T-helper 22 cell (primary cell): ENCODE results near the gene ITGB5.
"Not testable (repeated sequence)": the region's sequence is repeated elsewhere in the genome, so short reads cannot be mapped to it uniquely, and the experiment has no call there.

Experiments
- DNase-seq: peaks from one replicate; pipeline ENCODE4 v3.0.0-alpha.2; 2020; ENCODE audit warnings: low read depth

Gene ITGB5

DNA sequence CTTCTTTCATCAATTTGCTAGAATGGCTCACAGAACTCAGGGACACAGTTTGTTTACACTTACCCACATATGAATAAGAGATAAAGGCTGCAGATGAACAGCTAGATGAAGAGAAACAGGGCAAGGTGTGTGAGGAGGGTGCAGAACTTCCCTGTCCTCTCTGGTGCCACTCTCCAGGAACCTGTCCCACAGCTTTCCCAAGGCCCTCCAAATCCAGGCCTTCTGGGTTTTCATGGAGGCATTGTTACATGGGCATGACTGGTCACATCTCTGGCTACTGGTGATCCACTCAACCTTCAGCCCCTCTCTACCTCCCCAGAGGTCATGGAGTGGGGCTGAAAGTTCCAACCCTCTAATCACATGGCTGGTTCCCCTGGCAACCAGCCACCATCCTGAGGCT is 73.6 kb downstream of the ITGB5 start:
- DNase-seq = no peak

GRCh38 chr3:124812291-124813265 is 74.6 kb downstream of the ITGB5 start:
- no peak for DNase-seq

DNA sequence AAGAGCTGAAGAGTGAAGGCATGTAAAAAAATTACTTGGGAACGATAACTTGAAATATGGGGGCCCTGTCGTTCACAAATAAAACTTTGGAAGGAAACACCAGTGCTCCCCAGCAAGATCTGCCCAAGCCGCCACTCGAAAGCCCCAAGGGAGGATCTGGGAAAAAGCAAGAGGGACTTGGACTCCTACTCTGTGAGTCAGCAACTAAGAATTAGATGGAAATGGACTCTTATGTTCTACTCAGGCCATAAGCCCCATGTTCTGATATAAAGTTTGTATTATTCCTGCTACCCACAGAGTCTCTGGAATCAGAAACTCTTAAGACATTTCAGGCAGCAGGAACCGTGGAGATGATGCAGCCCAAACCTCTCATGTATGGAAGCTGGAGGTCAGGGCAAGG is 75.7 kb downstream of the ITGB5 start:
- no peak for DNase-seq

DNA sequence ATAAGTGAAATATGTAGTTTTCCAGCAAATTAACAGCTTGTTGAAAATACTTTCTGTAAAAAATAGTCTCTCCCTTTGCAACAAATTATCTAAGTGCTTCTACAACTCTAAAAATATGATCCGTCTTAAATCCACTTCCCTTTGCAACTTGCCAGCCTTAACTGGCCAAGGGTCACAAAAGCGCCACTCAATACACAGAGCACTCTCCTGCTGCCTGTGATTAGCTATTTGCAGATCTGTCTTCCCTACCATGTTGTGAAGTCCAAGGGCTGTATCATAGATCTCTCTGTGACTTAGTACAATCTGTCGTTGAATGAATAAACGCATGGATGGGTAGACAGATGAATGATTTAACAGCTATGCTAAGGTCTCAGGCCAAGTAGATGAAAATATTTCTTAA is 76.2 kb downstream of the ITGB5 start:
- no peak for DNase-seq

GRCh38 chr3:124809039-124809438 is 78.1 kb downstream of the ITGB5 start:
- DNase-seq = no peak

DNA sequence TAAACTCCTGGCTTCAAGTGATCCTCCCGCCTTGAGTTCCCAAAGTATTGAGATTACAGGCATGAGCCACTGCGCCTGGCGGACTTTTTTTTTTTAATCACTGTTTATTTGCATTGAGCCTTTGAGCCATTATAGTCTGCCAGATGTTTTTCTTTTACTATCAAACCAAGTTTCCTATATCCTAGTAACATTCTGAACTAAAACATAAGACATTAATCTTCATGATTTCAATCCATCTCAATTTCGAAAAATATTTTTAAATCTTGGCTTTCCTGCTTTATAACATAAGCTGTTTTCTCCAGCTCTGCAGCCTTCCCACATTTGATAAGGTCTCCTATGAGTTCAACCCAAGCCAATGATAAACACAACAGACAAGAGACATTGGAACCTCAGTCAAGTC is 81.5 kb downstream of the ITGB5 start:
- no peak for DNase-seq

DNA sequence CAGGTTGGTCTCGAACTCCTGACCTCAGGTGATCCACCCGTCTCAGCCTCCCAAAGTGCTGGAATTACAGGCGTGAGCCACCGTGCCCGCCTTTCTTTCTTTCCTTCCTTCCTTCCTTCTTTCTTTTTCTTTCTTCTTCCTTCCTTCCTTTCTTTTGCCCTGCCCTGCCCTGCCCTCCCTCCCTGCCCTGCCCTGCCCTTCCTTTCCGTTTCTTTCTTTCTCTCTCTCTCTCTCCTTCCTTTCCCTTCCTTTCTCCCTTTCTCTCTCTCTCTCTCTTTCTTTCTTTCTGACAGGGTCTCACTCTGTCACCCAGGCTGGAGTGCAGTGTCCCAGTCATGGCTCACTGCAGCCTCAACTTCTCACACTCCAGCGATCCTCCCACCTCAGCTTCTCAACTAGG is 82.3 kb downstream of the ITGB5 start:
- no peak for DNase-seq

GRCh38 chr3:124802702-124803101 is 84.5 kb downstream of the ITGB5 start:
- DNase-seq = no peak

- DNase-seq = no peak
Observed at GRCh38 chr3:124802061-124802698, 85.0 kb downstream of the ITGB5 start.

GRCh38 chr3:124800511-124801258 is 86.5 kb downstream of the ITGB5 start:
- DNase-seq = no peak

DNA sequence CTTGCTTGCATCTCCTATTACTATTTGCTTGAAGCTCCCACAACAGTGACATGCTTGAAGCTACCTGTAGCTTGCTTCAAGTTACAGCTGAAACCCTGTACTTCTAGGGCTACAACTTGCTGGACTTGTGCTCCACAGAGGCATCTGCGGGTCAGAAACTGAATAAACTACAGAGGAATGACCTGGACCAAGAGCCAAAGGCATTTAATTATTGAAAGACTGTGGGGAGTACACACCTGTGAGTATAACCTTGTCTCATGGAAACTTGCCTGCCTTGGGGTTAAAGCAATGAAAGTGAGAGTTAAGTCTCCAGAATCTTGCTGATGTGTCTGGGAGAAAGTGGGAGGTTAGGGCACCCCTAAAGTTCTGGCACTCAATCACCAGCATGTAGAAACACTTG is 87.1 kb downstream of the ITGB5 start:
- DNase-seq = no peak

GRCh38 chr3:124799676-124800075 is 87.5 kb downstream of the ITGB5 start:
- no peak for DNase-seq

DNA sequence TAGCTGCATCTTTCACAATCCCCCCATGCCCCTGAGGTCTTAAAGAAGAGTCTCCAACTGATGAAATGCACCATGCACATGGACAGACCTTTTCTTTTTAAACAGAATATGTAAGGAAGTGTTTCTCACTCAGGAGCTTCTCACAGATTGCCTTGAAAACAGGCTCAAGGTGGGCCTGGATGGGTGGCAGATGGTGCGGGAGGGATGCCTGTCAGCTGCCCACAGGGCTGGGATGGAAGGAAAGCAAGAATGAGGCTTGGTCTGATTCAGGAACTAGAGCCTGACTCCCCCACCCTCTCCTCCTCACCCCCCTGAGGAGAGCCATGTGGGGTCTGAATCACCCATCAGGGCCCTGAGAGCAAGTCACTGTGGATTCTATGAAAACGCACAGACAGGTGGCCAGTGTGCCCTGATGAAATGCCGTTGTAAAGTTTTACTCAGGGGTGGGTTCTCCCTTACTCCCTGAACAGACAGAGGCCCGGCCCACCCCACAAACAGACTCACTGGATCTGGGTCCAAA is 89.7 kb downstream of the ITGB5 start:
- no peak for DNase-seq

DNA sequence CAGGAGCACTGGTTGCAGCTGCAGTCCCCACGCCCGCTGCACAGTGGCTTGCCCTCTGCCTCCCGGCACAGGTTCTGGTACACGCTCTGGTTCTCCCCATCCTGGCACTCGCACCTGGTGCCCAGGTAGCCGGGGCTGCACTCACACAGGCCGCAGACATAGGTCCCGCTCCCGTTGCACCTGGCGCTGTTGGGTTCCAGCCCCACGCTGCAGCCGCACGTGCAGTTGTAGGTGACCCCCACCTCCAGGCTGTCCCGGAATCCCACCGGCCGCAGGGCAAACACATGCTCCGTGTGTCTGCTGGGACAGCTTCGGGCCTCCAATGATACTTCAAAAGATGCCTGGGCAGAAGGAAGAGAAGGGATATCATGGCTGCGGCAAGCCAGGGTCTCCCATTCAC is 90.7 kb downstream of the ITGB5 start:
- no peak for DNase-seq

- DNase-seq = no peak
Observed at GRCh38 chr3:124793054-124793739, 94.0 kb downstream of the ITGB5 start.

- no peak for DNase-seq
Observed at GRCh38 chr3:124792341-124793040, 94.7 kb downstream of the ITGB5 start.

GRCh38 chr3:124791639-124792151 is 95.5 kb downstream of the ITGB5 start:
- no peak for DNase-seq

DNA sequence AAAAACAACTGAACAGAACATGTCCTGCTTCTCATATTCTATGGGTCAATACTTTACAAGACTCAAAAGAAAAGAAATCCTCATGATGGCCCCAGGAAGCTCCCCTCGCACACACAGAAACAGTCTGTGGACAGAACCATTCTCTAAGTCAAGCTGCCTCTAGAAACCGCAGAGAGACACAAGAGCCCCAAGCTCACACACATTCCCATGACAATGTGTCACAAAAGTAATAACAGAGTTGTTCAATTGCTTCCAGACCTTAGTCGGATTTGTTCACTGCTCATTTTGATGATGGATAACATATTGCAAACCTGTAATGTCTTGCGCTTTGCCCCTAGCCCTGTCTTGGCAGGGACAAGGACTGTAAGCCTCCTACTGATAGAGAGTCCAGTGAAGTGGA is 96.0 kb downstream of the ITGB5 start:
- DNase-seq = no peak

GRCh38 chr3:124789103-124789502 is 98.1 kb downstream of the ITGB5 start:
- DNase-seq = not testable (repeated sequence)

DNA sequence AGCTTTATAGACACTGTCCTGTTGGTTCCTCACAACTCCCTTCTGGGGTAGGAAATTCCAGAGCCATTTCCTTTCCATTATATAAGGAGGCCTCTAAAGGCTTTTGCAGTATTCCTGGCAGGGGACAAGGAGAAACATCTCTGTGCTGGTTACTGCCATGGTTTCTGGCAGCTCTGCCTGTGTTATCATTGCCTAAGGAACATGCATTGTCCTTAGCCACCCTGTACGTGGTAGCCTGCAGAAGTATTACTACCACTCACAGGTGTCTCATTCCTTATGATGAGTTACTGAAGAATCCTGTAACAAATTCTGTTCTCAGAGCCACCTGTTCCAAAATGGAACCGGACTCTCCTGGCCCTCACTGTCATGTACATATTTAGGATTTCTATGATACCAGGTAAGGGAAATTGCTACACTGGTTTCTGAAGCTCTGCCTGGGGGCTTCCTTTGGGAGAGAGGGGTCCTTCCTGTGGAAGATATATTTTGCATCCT is 98.9 kb downstream of the ITGB5 start:
- no peak for DNase-seq
